HG03521 (cell line): ENCODE measurements around the gene COPG2.

Experiments used
- ATAC-seq: cut with Tn5 transposase; IDR thresholded peaks from one replicate; pipeline ENCODE4 v1.9.1; 2021; ENCODE audit warnings: mild to moderate bottlenecking, moderate library complexity; ENCODE audit not compliant: unreplicated experiment

COPG2 gene

DNA sequence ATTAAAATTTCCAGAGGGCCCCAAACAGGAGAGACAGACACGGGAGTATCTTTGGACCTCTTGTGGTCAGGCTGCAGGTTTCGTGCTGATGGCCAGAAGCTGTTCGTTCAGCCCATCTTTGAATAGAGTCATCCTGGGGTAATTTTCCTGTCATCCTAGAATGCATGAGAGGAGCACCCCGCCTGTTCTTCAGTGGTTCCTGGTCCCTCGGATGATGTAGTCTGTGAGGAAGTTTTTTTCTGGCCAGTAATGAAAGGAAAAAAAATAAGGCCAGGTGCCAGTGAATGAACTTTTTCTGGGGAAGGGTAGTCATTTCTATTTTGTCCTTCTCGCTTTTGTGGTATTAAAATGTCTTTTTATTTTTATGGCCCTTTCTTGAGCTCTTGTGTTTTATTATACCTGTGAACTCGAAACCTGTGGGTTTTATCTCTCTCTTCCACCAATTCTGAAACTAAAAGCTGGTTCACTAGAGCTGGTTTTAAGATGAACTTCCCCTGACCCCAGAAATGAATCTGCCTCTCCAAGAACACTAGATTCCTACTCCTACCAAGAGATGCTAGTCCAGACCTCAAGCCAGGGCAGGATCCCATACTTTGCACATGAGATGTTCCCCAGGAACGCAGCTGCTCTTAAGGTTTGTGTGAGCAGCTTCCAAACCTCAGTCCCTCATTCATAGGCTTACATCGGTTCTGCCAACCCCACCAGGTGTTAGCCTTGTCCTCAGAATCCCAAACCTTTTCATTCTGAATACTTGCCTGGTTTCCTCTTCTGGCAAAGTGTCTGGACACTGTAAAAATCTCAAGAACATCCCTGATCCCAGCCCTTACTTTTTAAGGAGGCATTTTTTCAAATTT lies 192.0 kb downstream of the COPG2 start:
- ATAC-seq = peak; percentile 83

DNA sequence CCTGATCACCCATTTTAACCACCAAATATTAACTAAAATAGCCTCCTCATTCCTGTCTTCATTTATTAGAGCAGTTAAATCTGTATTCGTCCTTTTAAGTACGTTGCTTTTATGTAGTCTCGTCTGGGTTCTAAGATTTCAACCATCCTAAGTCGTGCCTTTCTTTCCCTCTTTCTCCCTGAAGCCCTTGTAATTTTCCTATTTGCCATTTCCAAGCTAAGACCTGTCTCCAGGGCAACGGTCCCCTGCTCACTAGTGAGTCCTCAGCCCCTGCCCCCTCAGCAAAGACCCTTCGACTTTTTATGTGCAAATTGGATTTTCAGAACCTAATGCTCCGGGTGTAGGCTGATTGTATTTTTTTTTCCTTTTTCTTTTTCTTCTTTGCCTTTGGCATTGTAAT lies 192.8 kb downstream of the COPG2 start:
- ATAC-seq = no peak

DNA sequence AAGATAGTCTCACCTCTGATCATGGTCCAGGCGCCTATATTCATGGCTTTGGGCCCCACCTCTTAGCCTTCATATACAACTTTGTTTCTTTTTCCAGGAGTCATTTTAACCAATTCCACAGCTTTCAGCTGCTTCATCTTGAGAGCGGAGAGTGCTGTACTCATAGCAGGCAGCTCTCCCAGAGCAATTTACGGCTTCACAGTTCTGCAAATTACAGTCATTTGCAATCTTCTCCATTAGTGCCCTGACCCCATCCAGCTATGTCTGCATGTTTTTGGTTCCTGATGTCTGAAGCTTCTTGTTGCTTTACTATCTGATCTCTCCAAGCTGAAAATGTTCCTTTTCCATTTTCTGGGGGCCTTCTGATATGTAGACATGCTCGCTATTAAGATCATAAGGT lies 194.7 kb downstream of the COPG2 start:
- ATAC-seq = no peak

DNA sequence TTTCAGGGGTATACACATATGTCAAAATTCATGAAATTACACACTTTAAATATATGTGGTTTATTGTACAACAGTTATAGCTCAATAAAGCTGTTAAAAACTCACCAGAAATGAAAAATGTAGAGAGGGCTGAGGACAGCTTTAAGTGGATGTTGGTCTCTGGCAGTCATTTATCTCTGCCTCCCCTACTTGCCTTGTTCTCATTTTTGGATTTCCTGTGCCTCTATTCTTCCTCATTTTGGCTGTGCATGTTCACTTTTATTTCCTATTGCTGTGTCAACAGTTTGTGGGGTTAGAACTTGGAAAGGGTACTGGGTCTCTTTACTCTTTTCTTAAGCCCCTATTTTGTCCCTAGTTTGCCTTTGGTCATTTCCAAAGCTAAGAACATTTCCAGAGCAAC lies 195.3 kb downstream of the COPG2 start:
- no peak for ATAC-seq

DNA sequence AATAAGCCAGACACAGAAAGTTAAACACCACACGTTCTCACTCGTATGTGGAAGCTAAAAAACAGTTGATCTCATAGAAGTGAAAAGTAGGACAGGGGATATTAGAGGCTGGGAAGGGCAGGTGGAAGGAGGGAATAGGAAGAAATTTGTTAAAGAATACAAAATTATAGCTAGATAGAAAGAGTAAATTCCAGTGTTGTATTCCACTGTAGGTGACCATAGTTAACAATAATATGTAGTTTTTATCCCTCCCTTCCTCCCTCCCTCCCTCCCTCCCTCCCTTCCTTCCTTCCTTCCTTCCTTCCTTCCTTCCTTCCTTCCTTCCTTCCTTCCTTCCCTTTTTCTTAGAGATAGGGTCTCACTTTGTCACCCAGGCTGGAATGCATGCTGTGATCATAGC lies 196.6 kb downstream of the COPG2 start:
- ATAC-seq = no peak

DNA sequence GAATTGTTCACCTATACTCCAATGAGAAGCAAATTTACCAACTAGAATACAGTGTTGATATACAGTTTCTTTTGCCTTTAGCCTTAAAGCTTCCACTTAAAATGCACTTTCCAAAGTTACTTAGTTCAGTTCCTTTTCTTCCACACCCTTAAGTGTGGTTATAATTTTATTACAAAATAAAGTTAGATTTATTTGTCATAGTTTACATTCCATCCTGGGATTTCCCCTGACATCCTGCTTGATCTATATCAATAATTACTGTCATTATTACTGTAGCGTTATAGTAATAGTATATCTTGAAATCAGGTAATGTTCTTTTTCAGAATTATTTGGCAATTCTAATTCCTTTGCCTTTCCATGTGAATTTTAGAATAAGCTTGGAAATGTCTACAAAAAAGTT lies 199.9 kb downstream of the COPG2 start:
- ATAC-seq = no peak

DNA sequence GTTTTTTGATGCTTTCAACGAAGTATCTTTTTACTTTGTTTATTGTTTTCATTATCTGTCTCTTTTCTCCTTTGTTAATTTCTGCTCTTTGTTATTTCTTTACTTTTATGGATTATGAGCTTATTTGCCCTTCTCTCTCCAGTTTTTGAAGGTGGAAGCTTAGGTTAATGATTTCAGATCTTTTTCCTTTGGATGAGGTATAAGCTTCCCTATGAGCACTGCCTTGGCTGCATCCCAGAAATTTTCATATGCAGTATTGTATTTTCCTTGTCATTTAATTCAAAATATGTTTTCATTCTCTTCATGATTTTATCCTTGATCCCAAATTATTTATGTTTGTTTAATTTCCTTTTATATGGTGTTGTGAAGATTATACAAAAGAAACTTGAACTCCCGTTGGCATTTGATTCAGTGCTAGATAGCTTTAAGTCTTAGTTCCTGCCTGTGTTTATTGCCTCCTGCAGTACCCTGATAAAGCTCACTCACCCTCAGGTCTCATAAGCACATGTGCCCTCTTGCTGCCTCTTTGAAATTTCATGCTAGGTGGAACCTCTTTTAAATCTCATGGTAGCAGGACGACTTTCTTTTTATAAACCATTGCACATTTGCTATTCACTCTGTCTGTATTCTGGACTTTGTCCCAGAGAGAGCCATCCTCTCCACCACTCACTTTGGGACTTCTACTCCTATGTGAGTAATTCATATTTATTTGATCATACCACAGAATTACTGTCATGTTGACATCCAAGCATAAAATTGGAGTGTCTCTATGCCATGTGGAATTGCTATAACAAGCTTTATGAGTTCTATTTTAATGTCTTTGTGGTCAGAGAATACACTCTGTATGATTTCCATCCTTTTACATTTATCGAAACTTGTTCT lies 204.8 kb downstream of the COPG2 start:
- no peak for ATAC-seq

DNA sequence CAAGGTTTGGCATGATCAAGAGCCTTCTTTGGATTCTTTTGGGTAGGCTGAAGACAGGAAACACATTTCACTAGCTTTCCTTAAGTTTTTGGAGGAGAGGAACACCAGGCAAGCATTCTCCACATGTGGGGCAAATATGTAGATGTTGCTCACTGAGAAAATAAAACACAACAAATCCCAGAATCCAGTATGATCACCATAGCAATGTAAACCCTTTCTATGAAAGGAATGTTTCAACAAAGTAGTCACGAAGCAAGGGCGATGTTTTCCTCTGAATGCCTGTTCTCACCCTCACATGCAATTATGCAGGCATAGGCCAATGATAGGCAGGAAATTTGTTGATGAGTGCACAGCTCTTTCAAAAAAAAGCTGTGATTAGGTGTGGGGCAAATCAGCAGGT lies 207.3 kb downstream of the COPG2 start:
- no peak for ATAC-seq

DNA sequence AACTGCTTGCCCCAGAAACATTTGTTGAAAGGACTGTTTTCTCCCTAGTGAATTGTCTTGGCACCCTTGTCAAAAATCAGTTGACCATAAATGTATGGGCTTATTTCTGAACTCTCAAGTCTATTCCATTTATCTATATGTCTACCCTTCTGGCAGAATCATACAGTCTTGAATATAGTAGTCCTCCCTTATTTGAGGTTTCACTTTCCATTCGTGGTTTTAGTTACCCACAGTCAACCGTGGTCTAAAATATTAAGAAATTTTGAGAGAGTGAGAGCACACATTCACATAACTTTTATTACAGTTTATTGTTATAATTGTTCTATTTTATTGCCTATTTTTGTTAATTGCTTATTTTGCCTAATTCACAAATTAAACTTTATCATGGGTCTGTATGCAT lies 210.3 kb downstream of the COPG2 start:
- ATAC-seq = peak; percentile 58
